Dermis lymphatic vessel endothelial cell (primary cell): ENCODE data around the gene OR6B1. TPM values are rescaled to one million over a fixed set of nuclear protein-coding genes. Genes with fewer than 3 reads are reported as not detected.

Experiments used
- total RNA-seq: library from RNA; depleted of rRNA; stranded (reverse); fragments of >200 nt; gene quantifications from 2 replicates; pipeline ENCODE4 v1.2.1, GENCODE V29; 2014

OR6B1 gene
- not detected in 2 replicates for total RNA-seq

GRCh38 chr7:144000020-144000419 is at the start of gene OR6B1:
Gene OR6B1, plus strand, starts transcription at chr7:144000320. Its CDS starts 3,677 bp downstream, at chr7:144003997.

GRCh38 chr7:143954544-143954943 is 45.6 kb upstream of the OR6B1 start, which contains the start of gene OR2F1:
Gene OR2F1, plus strand, starts transcription at chr7:143954844. Its CDS starts 5,127 bp downstream, at chr7:143959971.

GRCh38 chr7:144048648-144049047 is 48.5 kb downstream of the OR6B1 start, which contains the start of gene OR2A5:
Gene OR2A5, plus strand, starts transcription at chr7:144048948. Its CDS starts 1,454 bp downstream, at chr7:144050402.

Other genes with a start within 250 kb of the OR6B1 start
- 0.17 TPM in 1 of 2 replicates, not detected in the other for gene CTAGE6, start 242.6 kb upstream of the OR6B1 start, total RNA-seq
- gene TCAF1, start 98.1 kb upstream of the OR6B1 start, total RNA-seq, result 37.4 and 43.4 TPM in 2 replicates
- gene OR2F2, start 65.1 kb upstream of the OR6B1 start, total RNA-seq, result not detected in 2 replicates
- not detected in 2 replicates for gene OR2F1, start 45.5 kb upstream of the OR6B1 start, total RNA-seq
- gene OR2A5, start 48.6 kb downstream of the OR6B1 start, total RNA-seq, result not detected in 2 replicates
- not detected in 2 replicates for gene OR2A25, start 69.5 kb downstream of the OR6B1 start, total RNA-seq
- not detected in 2 replicates for gene OR2A12, start 86.0 kb downstream of the OR6B1 start, total RNA-seq
- not detected in 2 replicates for gene OR2A2, start 109.3 kb downstream of the OR6B1 start, total RNA-seq
- not detected in 2 replicates for gene OR2A14, start 122.9 kb downstream of the OR6B1 start, total RNA-seq
- 0.09 TPM in 1 of 2 replicates, not detected in the other for gene CTAGE4, start 183.1 kb downstream of the OR6B1 start, total RNA-seq
- gene ARHGEF35, start 195.5 kb downstream of the OR6B1 start, total RNA-seq, result under 0.01 and 0.43 TPM in 2 replicates
- gene OR2A42, start 239.3 kb downstream of the OR6B1 start, total RNA-seq, result not detected in 2 replicates